H9 (cell line): ENCODE results near the gene LRP1-AS. TPM values are rescaled to one million over a fixed set of nuclear protein-coding genes. Genes with fewer than 3 reads are reported as not detected.

Source experiments
- DNase-seq: peaks from one replicate; pipeline ENCODE4 v3.0.0-alpha.2; 2017
- H2AFZ ChIP-seq: one replicate; pipeline ENCODE4 v1.6.1; 2013; ENCODE audit warnings: mild to moderate bottlenecking, low read length, control low read depth, moderate library complexity
- H2AK5ac ChIP-seq: 2 replicates; pipeline ENCODE4 v1.6.1; 2013; ENCODE audit warnings: low read length, control low read depth, mixed read lengths; ENCODE audit not compliant: insufficient read length
- H2BK120ac ChIP-seq: one replicate; pipeline ENCODE4 v1.6.1; 2013; ENCODE audit warnings: low read depth, mild to moderate bottlenecking, low read length, control low read depth, inconsistent platforms; ENCODE audit not compliant: poor library complexity, severe bottlenecking
- H2BK12ac ChIP-seq: 2 replicates; pipeline ENCODE4 v1.6.1; 2013; ENCODE audit warnings: low read length, control low read depth, mixed read lengths, low read depth; ENCODE audit not compliant: insufficient read length
- H2BK15ac ChIP-seq: 2 replicates; pipeline ENCODE4 v1.6.1; 2013; ENCODE audit warnings: low read depth, low read length, control low read depth
- H2BK20ac ChIP-seq: one replicate; pipeline ENCODE4 v1.6.1; 2013; ENCODE audit warnings: low read depth, mild to moderate bottlenecking, low read length, control low read depth, inconsistent platforms; ENCODE audit not compliant: poor library complexity, severe bottlenecking
- H2BK5ac ChIP-seq: 2 replicates; pipeline ENCODE4 v1.6.1; 2013; ENCODE audit warnings: low read length, control low read depth, mixed read lengths; ENCODE audit not compliant: insufficient read length
- H3K14ac ChIP-seq: 2 replicates; pipeline ENCODE4 v1.6.1; 2013; ENCODE audit warnings: low read length, control low read depth; ENCODE audit not compliant: insufficient read depth
- H3K18ac ChIP-seq: 2 replicates; pipeline ENCODE4 v1.6.1; 2013; ENCODE audit warnings: low read depth, mild to moderate bottlenecking, mixed read lengths, low read length, control low read depth; ENCODE audit not compliant: insufficient read length
- H3K23ac ChIP-seq: 2 replicates; pipeline ENCODE4 v1.6.1; 2013; ENCODE audit warnings: low read length, control low read depth, mixed read lengths, low read depth; ENCODE audit not compliant: insufficient read length
- H3K23me2 ChIP-seq: 2 replicates; pipeline ENCODE4 v1.6.1; 2013; ENCODE audit warnings: low read depth, mild to moderate bottlenecking, mixed read lengths, low read length, control low read depth; ENCODE audit not compliant: insufficient read length, poor library complexity, severe bottlenecking
- H3K27ac ChIP-seq: 2 replicates; pipeline ENCODE4 v1.5.1; 2013; ENCODE audit warnings: low read length, control low read depth, mixed read lengths, low read depth; ENCODE audit not compliant: insufficient read length
- H3K27me3 ChIP-seq: 2 replicates; pipeline ENCODE4 v1.6.1; 2013; ENCODE audit warnings: low read length, control low read depth, inconsistent platforms; ENCODE audit not compliant: insufficient read depth
- H3K4ac ChIP-seq: 2 replicates; pipeline ENCODE4 v1.6.1; 2013; ENCODE audit warnings: low read depth, mild to moderate bottlenecking, control low read depth, inconsistent platforms, low read length, moderate library complexity
- H3K4me1 ChIP-seq: 2 replicates; pipeline ENCODE4 v1.6.1; 2013; ENCODE audit warnings: low read length, control low read depth, inconsistent platforms; ENCODE audit not compliant: insufficient read depth
- H3K4me2 ChIP-seq: 2 replicates; pipeline ENCODE4 v1.6.1; 2013; ENCODE audit warnings: low read length, control low read depth, mixed read lengths; ENCODE audit not compliant: insufficient read length, insufficient read depth
- H3K56ac ChIP-seq: 2 replicates; pipeline ENCODE4 v1.6.1; 2013; ENCODE audit warnings: low read depth, mild to moderate bottlenecking, mixed read lengths, low read length, control low read depth; ENCODE audit not compliant: insufficient read length
- H3K79me1 ChIP-seq: 2 replicates; pipeline ENCODE4 v1.6.1; 2013; ENCODE audit warnings: low read depth, mild to moderate bottlenecking, moderate library complexity, low read length, control low read depth, inconsistent platforms; ENCODE audit not compliant: insufficient read depth, poor library complexity, severe bottlenecking
- H3K79me2 ChIP-seq: 2 replicates; pipeline ENCODE4 v1.6.1; 2013; ENCODE audit warnings: low read length, control low read depth, inconsistent platforms; ENCODE audit not compliant: insufficient read depth
- H3K9ac ChIP-seq: 2 replicates; pipeline ENCODE4 v1.6.1; 2013; ENCODE audit warnings: low read length, control low read depth, mixed read lengths; ENCODE audit not compliant: insufficient read length; ENCODE audit errors: extremely low read depth
- H3K9me3 ChIP-seq: one replicate; pipeline ENCODE4 v1.6.1; 2013; ENCODE audit warnings: low read depth, low read length, inconsistent platforms; ENCODE audit not compliant: control insufficient read depth
- H3T11ph ChIP-seq: one replicate; pipeline ENCODE4 v1.6.1; 2013; ENCODE audit warnings: mild to moderate bottlenecking, low read length, control low read depth, inconsistent platforms
- H4K20me1 ChIP-seq: one replicate; pipeline ENCODE4 v1.6.1; 2013; ENCODE audit not compliant: control insufficient read depth, insufficient read length, insufficient read depth
- H4K5ac ChIP-seq: 2 replicates; pipeline ENCODE4 v1.6.1; 2013; ENCODE audit warnings: low read depth, mild to moderate bottlenecking, mixed read lengths, low read length, control low read depth; ENCODE audit not compliant: insufficient read length
- H4K8ac ChIP-seq: replicated peaks from 2 replicates; pipeline ENCODE4 v1.6.1; 2013; ENCODE audit warnings: low read length, control low read depth, mixed read lengths, low read depth; ENCODE audit not compliant: insufficient read length
- H4K91ac ChIP-seq: 2 replicates; pipeline ENCODE4 v1.6.1; 2013; ENCODE audit warnings: low read depth, mild to moderate bottlenecking, moderate library complexity, mixed read lengths, low read length, control low read depth; ENCODE audit not compliant: insufficient read length
- H3K27ac Mint-ChIP-seq, 3 experiments: 2 replicates in 2 of 3; 3 replicates in 1 of 3; pipeline ENCODE4 v1.8.0; 2020 to 2021; ENCODE audit warnings: mixed read lengths in 3 of 3, mild to moderate bottlenecking in 1 of 3, moderate library complexity in 1 of 3
- H3K27me3 Mint-ChIP-seq: 2 replicates; pipeline ENCODE4 v1.8.0; 2021; ENCODE audit warnings: low read depth, mild to moderate bottlenecking, moderate library complexity, mixed read lengths
- H3K36me3 Mint-ChIP-seq, 3 experiments: 2 replicates in 2 of 3; 3 replicates in 1 of 3; pipeline ENCODE4 v1.8.0; 2020 to 2021; ENCODE audit warnings: low read depth in 3 of 3, mixed read lengths in 3 of 3; ENCODE audit not compliant: insufficient read depth in 1 of 3
- H3K4me1 Mint-ChIP-seq, 2 experiments: 2 replicates each; pipeline ENCODE4 v1.8.0; 2020; ENCODE audit warnings: mixed read lengths in 2 of 2
- H3K4me3 Mint-ChIP-seq, 2 experiments: 2 replicates in 1 of 2; 3 replicates in 1 of 2; pipeline ENCODE4 v1.8.0; 2020 to 2021; ENCODE audit warnings: mild to moderate bottlenecking in 2 of 2, mixed read lengths in 2 of 2, moderate library complexity in 1 of 2
- H3K9me3 Mint-ChIP-seq, 2 experiments: 2 replicates in 1 of 2; 3 replicates in 1 of 2; pipeline ENCODE4 v1.8.0; 2020; ENCODE audit warnings: mild to moderate bottlenecking in 2 of 2, mixed read lengths in 2 of 2, moderate library complexity in 1 of 2
- CTCF ChIP-seq: fragments of 200-600 bp; sonication (generic); conservative IDR thresholded peaks from 3 replicates; pipeline ENCODE4 v1.8.0; 2021; ENCODE audit warnings: antibody characterized with exemption, mild to moderate bottlenecking
- WGBS: extraction: QIAGEN DNeasy Blood & Tissue Kit; methylation state at CpG from one replicate; pipeline ENCODE4 v1.1.7; 2013; ENCODE audit warnings: missing lambda C conversion rate, low lambda C conversion rate, mixed read lengths; ENCODE audit not compliant: insufficient read length; ENCODE audit errors: extremely low coverage; 5-methylcytosine and 5-hydroxymethylcytosine counted together
- total RNA-seq: library from RNA; stranded (reverse); gene quantifications from 2 replicates; pipeline ENCODE4 v1.2.1, GENCODE V29; 2021

LRP1-AS gene
- total RNA-seq, 1 experiment from 2014 or later, result not detected

- H3K27ac ChIP-seq, result no peak overlapping the region
- no peaks in the 10 kb centered on the region for H3K27me3 ChIP-seq
- H3K27me3 Mint-ChIP-seq, result no peaks in the 10 kb centered on the region; the same call in 1 of the 2 replicates
- H2BK15ac ChIP-seq, result no peak overlapping the region
- H3K27ac Mint-ChIP-seq, result peak overlapping the region in 1 of 3 experiments; percentile 91; a peak in 2 of 7 replicates
- H3K4me1 ChIP-seq, result peaks cover 17% of the 10 kb centered on the region
- no peaks in the 10 kb centered on the region for H3K9me3 ChIP-seq
- H4K20me1 ChIP-seq, result no peaks in the 10 kb centered on the region
- H3K36me3 Mint-ChIP-seq, result peaks cover 7 to 10% (median 7%) of the 10 kb centered on the region in 3 experiments
- peaks cover 2 to 6% of the 10 kb centered on the region in 2 experiments; a peak in 3 of 5 replicates for H3K9me3 Mint-ChIP-seq
- H3K4me1 Mint-ChIP-seq, result peaks cover 38 to 47% of the 10 kb centered on the region in 2 experiments
- peaks cover 4% of the 10 kb centered on the region for H3K23me2 ChIP-seq
- H3K79me2 ChIP-seq, result peaks cover 19% of the 10 kb centered on the region; the same call in 1 of the 2 replicates
- no CpG with 5 or more reads among the region's 26 CpGs for WGBS
- H4K8ac ChIP-seq, result no peak overlapping the region
- no peak overlapping the region for H3K23ac ChIP-seq
- H3K4me2 ChIP-seq, result peak overlapping the region; percentile 75
- no peak overlapping the region for H3K9ac ChIP-seq
- H2BK120ac ChIP-seq, result no peak overlapping the region
- H2BK20ac ChIP-seq, result no peak overlapping the region
- peaks cover 11% of the 10 kb centered on the region for H3K79me1 ChIP-seq
- no peak overlapping the region for H3K4ac ChIP-seq
- H3K56ac ChIP-seq, result no peak overlapping the region
- H3K18ac ChIP-seq, result no peak overlapping the region
- H4K5ac ChIP-seq, result no peak overlapping the region
- peak overlapping the region; percentile 86 to 91 for H3K4me3 Mint-ChIP-seq
- H2AFZ ChIP-seq, result no peak overlapping the region
- peak; percentile 44; the same call in 2 of the 3 replicates for TF ChIP-seq CTCF
- DNase-seq, result peak; percentile 89
- no peak overlapping the region for H2AK5ac ChIP-seq
- no peak overlapping the region; the same call in 1 of the 2 replicates for H3K14ac ChIP-seq
- no peak overlapping the region for H2BK5ac ChIP-seq
- no peak overlapping the region for H4K91ac ChIP-seq
- no peak overlapping the region for H3T11ph ChIP-seq
- H2BK12ac ChIP-seq, result no peak overlapping the region
Measured at GRCh38 chr12:57127101-57127725, 20.2 kb downstream of the LRP1-AS start.
